ENCODE results near the gene DCAF5.

DCAF5 gene

DNA sequence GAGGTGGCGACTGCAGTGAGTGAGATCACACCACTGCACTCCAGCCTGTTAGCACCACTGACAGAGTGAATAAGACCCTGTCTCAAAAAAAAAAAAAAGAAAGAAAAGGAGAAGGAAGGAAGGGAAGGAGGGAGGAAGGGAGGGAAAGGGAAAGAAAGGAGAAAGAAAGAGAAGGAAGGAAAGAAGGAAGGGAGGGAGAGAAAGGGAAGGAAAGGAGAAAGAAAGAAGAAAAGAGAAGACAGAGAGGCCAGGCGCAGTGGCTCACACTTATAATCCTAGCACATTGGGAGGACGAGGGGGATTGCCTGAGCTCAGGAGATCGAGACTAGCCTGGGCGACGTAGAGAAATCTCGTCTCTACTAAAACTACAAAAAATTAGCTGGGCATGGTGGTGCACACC is 13.2 kb downstream of the DCAF5 start:
- no peak overlapping the region for H2BK5ac ChIP-seq (ENCODE audit: low read length)
- H3K27me3 ChIP-seq (ENCODE audit: control insufficient read depth in 3 of 3, insufficient read depth in 3 of 3, low read depth in 1 of 3, low read length in 3 of 3), result no peaks in the 10 kb centered on the region
- H2BK120ac ChIP-seq (ENCODE audit: low read depth, low read length), result no peak overlapping the region
- no peak overlapping the region for H3K4ac ChIP-seq (ENCODE audit: low read length)
- peaks cover 0 to 25% of the 10 kb centered on the region in 2 donors for H3K36me3 ChIP-seq (replicated peaks in 1 of 2; ENCODE audit: control insufficient read depth in 2 of 2, insufficient read depth in 2 of 2, low read length in 2 of 2)
- peaks cover 3 to 11% of the 10 kb centered on the region in 2 donors for H3K4me1 ChIP-seq (ENCODE audit: control insufficient read depth in 2 of 2, insufficient read depth in 1 of 2, low read depth in 1 of 2, low read length in 2 of 2)
- H3K4me2 ChIP-seq (ENCODE audit: insufficient read depth, low read length, poor library complexity, severe bottlenecking), result no peak overlapping the region
- H3K27ac ChIP-seq (replicated peaks; ENCODE audit: low read length), result no peak overlapping the region
- H2BK15ac ChIP-seq (ENCODE audit: low read length), result no peak overlapping the region
- no peak overlapping the region for H3K18ac ChIP-seq (ENCODE audit: low read length)
- H4K8ac ChIP-seq (ENCODE audit: low read depth, low read length), result no peak overlapping the region
- H3K14ac ChIP-seq (ENCODE audit: low read length), result no peak overlapping the region
- H2AK5ac ChIP-seq (ENCODE audit: low read depth, low read length), result no peak overlapping the region
- DNase-seq (ENCODE audit: low spot score), result no peak
- H4K91ac ChIP-seq (ENCODE audit: low read depth, low read length, poor library complexity), result no peak overlapping the region
- no peak overlapping the region for H2AFZ ChIP-seq (ENCODE audit: low read length)
- no peak overlapping the region for H3K9ac ChIP-seq (ENCODE audit: low read depth, low read length, poor library complexity)
- no peak overlapping the region for H2BK12ac ChIP-seq (ENCODE audit: low read length)
- WGBS, 2 donors (ENCODE audit: extremely low coverage in 2 of 2, insufficient read length in 2 of 2, insufficient replicate concordance in 1 of 2), result no CpG with 5 or more reads among the region's 7 CpGs
- H3K9me3 ChIP-seq (replicated peaks in 1 of 2; ENCODE audit: control insufficient read depth in 2 of 2, insufficient read depth in 1 of 2, low read depth in 1 of 2, low read length in 2 of 2), result no peaks in the 10 kb centered on the region
- H3K79me1 ChIP-seq (ENCODE audit: low read depth, low read length), result no peaks in the 10 kb centered on the region
- no peak overlapping the region for H3K23ac ChIP-seq (ENCODE audit: low read depth, low read length, poor library complexity)
- no peak overlapping the region for H3K4me3 ChIP-seq (ENCODE audit: low read length in 2 of 2)

GRCh38 chr14:69137843-69138535 is 14.9 kb downstream of the DCAF5 start:
- H2AFZ ChIP-seq (ENCODE audit: low read length), result no peak overlapping the region
- H3K4me1 ChIP-seq (ENCODE audit: control insufficient read depth in 2 of 2, insufficient read depth in 1 of 2, low read depth in 1 of 2, low read length in 2 of 2), result peaks cover 3 to 11% of the 10 kb centered on the region in 2 donors
- H4K91ac ChIP-seq (ENCODE audit: low read depth, low read length, poor library complexity), result no peak overlapping the region
- H3K4me2 ChIP-seq (ENCODE audit: insufficient read depth, low read length, poor library complexity, severe bottlenecking), result no peak overlapping the region
- H3K27me3 ChIP-seq (ENCODE audit: control insufficient read depth in 3 of 3, insufficient read depth in 3 of 3, low read depth in 1 of 3, low read length in 3 of 3), result no peaks in the 10 kb centered on the region
- no peak overlapping the region for H3K14ac ChIP-seq (ENCODE audit: low read length)
- H2BK5ac ChIP-seq (ENCODE audit: low read length), result no peak overlapping the region
- DNase-seq (ENCODE audit: low spot score), result no peak
- no peak overlapping the region for H2BK120ac ChIP-seq (ENCODE audit: low read depth, low read length)
- H3K9me3 ChIP-seq (replicated peaks in 1 of 2; ENCODE audit: control insufficient read depth in 2 of 2, insufficient read depth in 1 of 2, low read depth in 1 of 2, low read length in 2 of 2), result no peaks in the 10 kb centered on the region
- no peak overlapping the region for H3K9ac ChIP-seq (ENCODE audit: low read depth, low read length, poor library complexity)
- H4K8ac ChIP-seq (ENCODE audit: low read depth, low read length), result no peak overlapping the region
- peaks cover 0 to 15% of the 10 kb centered on the region in 2 donors for H3K36me3 ChIP-seq (replicated peaks in 1 of 2; ENCODE audit: control insufficient read depth in 2 of 2, insufficient read depth in 2 of 2, low read length in 2 of 2)
- H3K27ac ChIP-seq (replicated peaks; ENCODE audit: low read length), result no peak overlapping the region
- no peak overlapping the region for H3K4ac ChIP-seq (ENCODE audit: low read length)
- H2BK15ac ChIP-seq (ENCODE audit: low read length), result no peak overlapping the region
- H3K79me1 ChIP-seq (ENCODE audit: low read depth, low read length), result no peaks in the 10 kb centered on the region
- no peak overlapping the region for H2AK5ac ChIP-seq (ENCODE audit: low read depth, low read length)
- no peak overlapping the region for H3K4me3 ChIP-seq (ENCODE audit: low read length in 2 of 2)
- H2BK12ac ChIP-seq (ENCODE audit: low read length), result no peak overlapping the region
- H3K23ac ChIP-seq (ENCODE audit: low read depth, low read length, poor library complexity), result no peak overlapping the region
- no peak overlapping the region for H3K18ac ChIP-seq (ENCODE audit: low read length)
- no CpG with 5 or more reads among the region's 2 CpGs for WGBS, 2 donors (ENCODE audit: extremely low coverage in 2 of 2, insufficient read length in 2 of 2, insufficient replicate concordance in 1 of 2)

DNA sequence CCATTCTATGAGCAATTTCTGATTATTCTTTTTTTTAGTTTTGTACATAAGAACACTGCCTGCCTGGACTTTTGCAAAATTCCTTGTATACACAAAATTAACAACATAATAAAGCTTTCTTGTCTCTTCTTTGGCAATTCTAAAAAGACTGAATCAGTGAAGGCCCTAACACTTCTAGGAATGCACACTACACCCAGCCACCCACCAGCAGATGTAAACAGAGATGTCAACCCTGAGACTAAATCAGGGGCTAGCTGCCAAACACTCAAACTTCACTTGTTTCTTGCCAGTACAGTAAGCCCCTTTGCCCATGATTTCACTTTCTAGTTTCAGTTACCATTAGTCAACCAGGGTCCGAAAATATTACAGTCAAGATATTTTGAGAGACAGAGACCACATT is 15.5 kb downstream of the DCAF5 start:
- H3K23ac ChIP-seq (ENCODE audit: low read depth, low read length, poor library complexity), result no peak overlapping the region
- no peak overlapping the region for H3K4me2 ChIP-seq (ENCODE audit: insufficient read depth, low read length, poor library complexity, severe bottlenecking)
- H2AFZ ChIP-seq (ENCODE audit: low read length), result no peak overlapping the region
- peaks cover 3 to 11% of the 10 kb centered on the region in 2 donors for H3K4me1 ChIP-seq (ENCODE audit: control insufficient read depth in 2 of 2, insufficient read depth in 1 of 2, low read depth in 1 of 2, low read length in 2 of 2)
- H3K36me3 ChIP-seq (replicated peaks in 1 of 2; ENCODE audit: control insufficient read depth in 2 of 2, insufficient read depth in 2 of 2, low read length in 2 of 2), result peaks cover 0 to 10% of the 10 kb centered on the region in 2 donors
- WGBS, 2 donors (ENCODE audit: extremely low coverage in 2 of 2, insufficient read length in 2 of 2, insufficient replicate concordance in 1 of 2), result no CpG with 5 or more reads among the region's 1 CpG
- no peak overlapping the region for H4K8ac ChIP-seq (ENCODE audit: low read depth, low read length)
- no peak overlapping the region for H3K9ac ChIP-seq (ENCODE audit: low read depth, low read length, poor library complexity)
- no peak overlapping the region for H2BK15ac ChIP-seq (ENCODE audit: low read length)
- no peak overlapping the region for H3K14ac ChIP-seq (ENCODE audit: low read length)
- H2BK12ac ChIP-seq (ENCODE audit: low read length), result no peak overlapping the region
- H4K91ac ChIP-seq (ENCODE audit: low read depth, low read length, poor library complexity), result no peak overlapping the region
- H2BK5ac ChIP-seq (ENCODE audit: low read length), result no peak overlapping the region
- no peak overlapping the region for H3K4ac ChIP-seq (ENCODE audit: low read length)
- H3K27me3 ChIP-seq (ENCODE audit: control insufficient read depth in 3 of 3, insufficient read depth in 3 of 3, low read depth in 1 of 3, low read length in 3 of 3), result no peaks in the 10 kb centered on the region
- H2AK5ac ChIP-seq (ENCODE audit: low read depth, low read length), result no peak overlapping the region
- DNase-seq (ENCODE audit: low spot score), result no peak
- no peak overlapping the region for H3K4me3 ChIP-seq (ENCODE audit: low read length in 2 of 2)
- no peak overlapping the region for H3K27ac ChIP-seq (replicated peaks; ENCODE audit: low read length)
- no peak overlapping the region for H3K18ac ChIP-seq (ENCODE audit: low read length)
- no peaks in the 10 kb centered on the region for H3K79me1 ChIP-seq (ENCODE audit: low read depth, low read length)
- no peak overlapping the region for H2BK120ac ChIP-seq (ENCODE audit: low read depth, low read length)
- H3K9me3 ChIP-seq (replicated peaks in 1 of 2; ENCODE audit: control insufficient read depth in 2 of 2, insufficient read depth in 1 of 2, low read depth in 1 of 2, low read length in 2 of 2), result no peaks in the 10 kb centered on the region

- Histone ChIP-seq H2BK15ac (ENCODE audit: low read length) (no peak overlapping the region), H3K4me2 (ENCODE audit: insufficient read depth, low read length, poor library complexity, severe bottlenecking) (no peak overlapping the region), H3K18ac (ENCODE audit: low read length) (no peak overlapping the region), H2BK5ac (ENCODE audit: low read length) (no peak overlapping the region), H4K8ac (ENCODE audit: low read depth, low read length) (no peak overlapping the region), H2AFZ (ENCODE audit: low read length) (no peak overlapping the region), H3K14ac (ENCODE audit: low read length) (no peak overlapping the region), H3K9ac (ENCODE audit: low read depth, low read length, poor library complexity) (no peak overlapping the region), H3K36me3 (replicated peaks in 1 of 2; ENCODE audit: control insufficient read depth in 2 of 2, insufficient read depth in 2 of 2, low read length in 2 of 2) (peaks cover 0 to 6% of the 10 kb centered on the region in 2 donors), H3K4ac (ENCODE audit: low read length) (no peak overlapping the region), H3K23ac (ENCODE audit: low read depth, low read length, poor library complexity) (no peak overlapping the region), H2BK120ac (ENCODE audit: low read depth, low read length) (no peak overlapping the region), H3K4me3 (ENCODE audit: low read length in 2 of 2) (no peak overlapping the region), H3K79me1 (ENCODE audit: low read depth, low read length) (no peaks in the 10 kb centered on the region), H2AK5ac (ENCODE audit: low read depth, low read length) (no peak overlapping the region), H3K4me1 (ENCODE audit: control insufficient read depth in 2 of 2, insufficient read depth in 1 of 2, low read depth in 1 of 2, low read length in 2 of 2) (peaks cover 5 to 23% of the 10 kb centered on the region in 2 donors), H3K27ac (replicated peaks; ENCODE audit: low read length) (no peak overlapping the region), H3K9me3 (replicated peaks in 1 of 2; ENCODE audit: control insufficient read depth in 2 of 2, insufficient read depth in 1 of 2, low read depth in 1 of 2, low read length in 2 of 2) (no peaks in the 10 kb centered on the region), H3K27me3 (ENCODE audit: control insufficient read depth in 3 of 3, insufficient read depth in 3 of 3, low read depth in 1 of 3, low read length in 3 of 3) (no peaks in the 10 kb centered on the region), H4K91ac (ENCODE audit: low read depth, low read length, poor library complexity) (no peak overlapping the region), H2BK12ac (ENCODE audit: low read length) (no peak overlapping the region)
- WGBS, 2 donors (ENCODE audit: extremely low coverage in 2 of 2, insufficient read length in 2 of 2, insufficient replicate concordance in 1 of 2), result no CpG with 5 or more reads among the region's 4 CpGs
- no peak for DNase-seq (ENCODE audit: low spot score)
Measured at GRCh38 chr14:69135133-69135532, 17.8 kb downstream of the DCAF5 start.

Measured in neuronal stem cell (in vitro differentiated cells).